Measurements from ENCODE around the gene HSPA2. TPM values are rescaled to one million over a fixed set of nuclear protein-coding genes. Genes with fewer than 3 reads are reported as not detected.

The HSPA2 gene
- total and polyA plus RNA-seq, 2 of the 13 experiments (the other 11 are each of a cell fraction or from before 2014, with no cell fraction given) = 0.15 to 0.27 TPM

Small RNA genes lying within 50 kb of the gene (small RNA-seq; reads per million reads assigned to genes)
- 0 reads per million in 3 experiments for gene AL049869.4 (ENCODE audit: insufficient read depth in 2 of 3, insufficient read length in 3 of 3, low read depth in 2 of 3, low replicate concordance in 1 of 3)

Other genes starting within 250 kb of the HSPA2 start
- 0.04 TPM in 1 of 2 replicates, not detected in the other for gene ESR2, start 246.4 kb upstream of the HSPA2 start, total RNA-seq (2016; rRNA removed; fragmentation: Illumina TruSeq; extraction: Trizol)
- gene ESR2, start 246.4 kb upstream of the HSPA2 start, polyA plus RNA-seq (2011; rRNA removed) = 0.01 TPM in 1 of 2 replicates, not detected in the other
- 106 and 186 TPM in 2 replicates for gene MTHFD1, start 152.4 kb upstream of the HSPA2 start, total RNA-seq (2016; rRNA removed; fragmentation: Illumina TruSeq; extraction: Trizol)
- gene MTHFD1, start 152.4 kb upstream of the HSPA2 start, polyA plus RNA-seq (2011; rRNA removed) = 31.0 and 33.6 TPM in 2 replicates
- gene AKAP5, start 75.2 kb upstream of the HSPA2 start, total RNA-seq (2016; rRNA removed; fragmentation: Illumina TruSeq; extraction: Trizol) = 1.5 and 2.1 TPM in 2 replicates
- gene AKAP5, start 75.2 kb upstream of the HSPA2 start, polyA plus RNA-seq (2011; rRNA removed) = 0.13 and 0.18 TPM in 2 replicates
- gene ZBTB25, start 36.9 kb upstream of the HSPA2 start, total RNA-seq (2016; rRNA removed; fragmentation: Illumina TruSeq; extraction: Trizol) = 3.0 and 3.5 TPM in 2 replicates
- 7.6 TPM in 2 replicates for gene ZBTB25, start 36.9 kb upstream of the HSPA2 start, polyA plus RNA-seq (2011; rRNA removed)
- gene ZBTB1, start 36.0 kb upstream of the HSPA2 start, total RNA-seq (2016; rRNA removed; fragmentation: Illumina TruSeq; extraction: Trizol) = 22.6 and 27.7 TPM in 2 replicates
- 17.4 and 18.8 TPM in 2 replicates for gene ZBTB1, start 36.0 kb upstream of the HSPA2 start, polyA plus RNA-seq (2011; rRNA removed)
- 0.11 TPM in 1 of 2 replicates, not detected in the other for gene PPP1R36, start 9.2 kb downstream of the HSPA2 start, total RNA-seq (2016; rRNA removed; fragmentation: Illumina TruSeq; extraction: Trizol)
- gene PPP1R36, start 9.2 kb downstream of the HSPA2 start, polyA plus RNA-seq (2011; rRNA removed) = 0.14 and 0.17 TPM in 2 replicates
- gene PLEKHG3, start 163.7 kb downstream of the HSPA2 start, total RNA-seq (2016; rRNA removed; fragmentation: Illumina TruSeq; extraction: Trizol) = 9.5 and 9.8 TPM in 2 replicates
- 7.1 and 7.2 TPM in 2 replicates for gene PLEKHG3, start 163.7 kb downstream of the HSPA2 start, polyA plus RNA-seq (2011; rRNA removed)